Measurements from ENCODE around the gene OOSP1.
"Not testable (repeated sequence)": the region's sequence is repeated elsewhere in the genome, so short reads cannot be mapped to it uniquely, and the experiment has no call there.

Gene OOSP1

GRCh38 chr11:59962107-59962482, 23.9 kb downstream of the OOSP1 start:
- DNase-seq = no peak

GRCh38 chr11:59963733-59964132, 25.5 kb downstream of the OOSP1 start, which contains the start of gene OOSP4A:
Gene OOSP4A, plus strand, starts transcription at chr11:59964033. Its CDS starts 0 bp downstream, at chr11:59964033.
- DNase-seq = no peak

GRCh38 chr11:59965424-59965823, 27.2 kb downstream of the OOSP1 start:
- DNase-seq = no peak

GRCh38 chr11:59966201-59966600, 28.0 kb downstream of the OOSP1 start:
- no peak for DNase-seq

- DNase-seq = no peak
Observed at GRCh38 chr11:59967677-59968394, 29.6 kb downstream of the OOSP1 start.

- no peak for DNase-seq
Observed at GRCh38 chr11:59968395-59968783, 30.2 kb downstream of the OOSP1 start.

- no peak for DNase-seq
Observed at GRCh38 chr11:59973097-59973496, 34.9 kb downstream of the OOSP1 start.

- no peak for DNase-seq
Observed at GRCh38 chr11:59981106-59981770, 43.0 kb downstream of the OOSP1 start.

GRCh38 chr11:59982037-59982436, 43.8 kb downstream of the OOSP1 start:
- not testable (repeated sequence) for DNase-seq

GRCh38 chr11:59983212-59983611, 45.0 kb downstream of the OOSP1 start:
- no peak for DNase-seq

- no peak for DNase-seq
Observed at GRCh38 chr11:59984368-59984767, 46.1 kb downstream of the OOSP1 start.

GRCh38 chr11:59990421-59990820, 52.2 kb downstream of the OOSP1 start:
- DNase-seq = no peak

GRCh38 chr11:59992425-59992824, 54.2 kb downstream of the OOSP1 start:
- no peak for DNase-seq

GRCh38 chr11:59997800-59998199, 59.6 kb downstream of the OOSP1 start:
- no peak for DNase-seq

GRCh38 chr11:59999691-60000090, 61.5 kb downstream of the OOSP1 start:
- DNase-seq = no peak

GRCh38 chr11:60003729-60004128, 65.5 kb downstream of the OOSP1 start:
- no peak for DNase-seq

- DNase-seq = no peak
Observed at GRCh38 chr11:60005360-60005759, 67.1 kb downstream of the OOSP1 start.

All from NCI-H1436 treated with DMSO at 0.1 percent for 48 hours (cell line).